HG03097 (cell line): ENCODE data around the gene MYH9.

Experiments used
- ATAC-seq: cut with Tn5 transposase; IDR thresholded peaks from one replicate; pipeline ENCODE4 v1.9.1; 2021; ENCODE audit not compliant: unreplicated experiment, low FRiP score

The MYH9 gene

DNA sequence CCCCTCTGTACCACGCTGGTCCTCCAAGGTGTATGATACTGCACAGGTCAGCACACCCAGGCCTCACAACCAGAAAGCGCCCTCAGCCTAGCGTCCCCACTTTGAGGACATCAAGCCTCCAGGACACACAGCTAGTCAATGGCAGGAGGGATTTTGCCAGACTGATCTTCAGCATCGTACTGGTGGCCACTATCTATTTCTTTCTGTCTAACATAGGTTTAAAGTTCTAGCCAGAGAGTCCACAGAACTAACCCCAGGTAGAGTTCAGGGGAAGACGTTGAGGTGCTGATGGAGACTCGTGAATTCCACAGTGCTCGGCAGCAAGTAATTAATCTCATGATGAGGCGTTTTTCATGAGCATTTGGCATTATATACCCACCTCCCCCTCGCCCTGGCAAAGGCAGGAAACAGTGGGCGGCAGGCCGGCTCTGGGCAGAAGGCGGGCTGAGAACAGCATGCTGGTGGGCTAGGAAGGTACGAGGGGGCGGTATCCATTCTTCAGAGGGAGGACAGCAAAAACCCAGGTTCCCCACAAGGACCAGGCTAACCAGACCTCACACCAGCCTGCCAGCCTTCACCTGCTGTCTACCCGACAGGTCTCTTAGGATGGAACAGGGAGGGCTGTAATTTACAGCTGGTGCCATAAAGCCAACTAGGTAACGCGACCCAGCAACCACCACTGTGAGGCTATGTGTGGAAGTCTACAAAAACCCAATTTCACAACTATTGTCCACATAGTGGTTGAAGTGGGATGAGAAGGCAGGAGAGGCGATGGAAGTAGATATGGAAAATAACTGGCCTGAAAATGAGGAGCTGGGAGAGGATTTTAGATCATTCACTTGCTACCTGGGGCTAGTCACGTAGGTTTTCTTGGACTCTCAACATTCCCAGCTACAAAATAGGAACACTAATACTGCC lies 18.5 kb downstream of the MYH9 start:
- no peak for ATAC-seq

DNA sequence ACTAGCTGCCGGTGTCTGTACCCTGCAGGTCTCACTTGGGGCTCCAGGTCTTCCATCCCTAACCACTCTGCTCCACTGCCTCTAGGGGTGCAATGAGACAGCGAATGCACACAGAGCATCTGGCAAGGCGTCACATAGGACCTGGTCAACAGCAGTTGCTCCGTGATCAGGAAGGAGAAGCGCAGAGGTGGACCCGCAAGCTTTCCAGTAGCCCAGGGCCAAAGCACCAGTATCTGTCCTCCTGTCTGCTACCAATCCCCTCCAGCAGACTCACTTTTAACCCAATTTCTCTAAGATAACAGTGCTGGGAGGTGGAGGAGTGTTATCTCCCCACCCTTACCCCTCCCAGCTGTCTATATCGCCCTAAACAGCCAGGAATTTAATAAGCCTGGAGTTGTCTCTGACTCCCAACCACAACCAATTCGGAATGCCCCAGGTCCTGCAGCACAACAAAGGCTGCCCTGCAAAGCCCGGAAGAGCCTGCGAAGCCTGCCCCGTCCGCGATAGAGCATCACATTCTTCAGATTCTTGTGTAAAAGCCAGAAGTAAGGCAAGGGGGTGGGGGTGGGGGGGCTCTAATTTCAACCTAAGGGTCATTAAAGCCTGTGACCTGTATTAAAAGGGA lies 19.3 kb downstream of the MYH9 start:
- no peak for ATAC-seq

DNA sequence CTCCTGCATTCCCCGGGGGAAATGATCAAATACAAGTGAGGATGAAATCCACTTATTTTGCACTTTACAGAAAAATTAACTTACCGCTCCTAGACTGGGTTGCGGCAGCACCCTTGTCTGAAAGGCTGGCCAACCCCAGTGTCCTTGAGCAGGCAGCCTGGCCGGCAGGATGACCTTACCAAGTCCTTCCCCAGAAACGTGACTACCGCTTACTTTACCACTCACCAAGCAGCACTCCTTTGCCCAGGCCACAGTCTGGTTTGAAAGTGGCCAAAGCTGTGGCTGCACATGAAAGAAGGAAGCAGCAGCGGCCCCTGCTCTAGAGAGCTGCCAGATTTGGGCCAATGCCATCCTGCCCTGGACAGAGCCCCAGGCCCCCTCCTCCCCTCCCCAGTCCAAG lies 20.3 kb downstream of the MYH9 start:
- no peak for ATAC-seq

DNA sequence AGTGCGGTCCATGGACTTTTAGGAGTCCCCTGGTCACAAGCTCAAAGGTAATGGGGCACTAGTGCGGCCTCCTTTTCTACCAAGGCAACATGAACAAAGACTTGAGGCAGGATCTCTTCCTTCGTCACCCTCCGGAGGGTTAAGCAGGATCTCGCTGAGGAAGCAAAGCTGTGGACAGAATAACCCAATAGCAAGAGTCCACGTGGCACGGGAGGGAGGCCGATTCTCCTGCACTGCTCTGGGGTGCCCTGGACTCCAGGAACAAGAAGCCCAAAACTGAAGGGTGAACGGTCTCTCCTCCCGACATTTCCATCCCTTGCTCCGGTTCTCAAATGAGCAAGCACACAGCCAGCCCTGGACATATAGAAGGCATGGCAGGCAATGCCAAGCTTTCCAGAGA lies 20.7 kb downstream of the MYH9 start:
- no peak for ATAC-seq

DNA sequence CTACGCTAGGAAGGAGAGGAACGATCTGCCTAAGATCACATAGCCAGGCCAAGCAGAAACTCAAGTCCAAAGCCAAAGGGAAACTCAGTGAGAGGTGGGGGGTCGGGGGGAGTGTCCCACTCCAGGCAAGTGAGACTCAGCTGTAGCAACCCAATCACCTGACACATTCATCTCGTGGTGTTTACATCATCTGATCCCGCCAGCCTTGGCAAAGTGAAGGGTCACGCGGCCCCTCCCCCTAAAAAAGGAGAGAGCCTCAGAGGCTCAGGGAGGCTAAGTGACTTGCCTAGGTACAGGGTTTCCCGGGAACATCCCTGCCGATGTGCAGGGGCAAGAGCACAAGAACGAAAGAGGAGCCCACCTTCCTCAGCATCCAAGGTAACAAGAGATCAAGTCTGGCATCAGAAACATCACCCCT lies 21.5 kb downstream of the MYH9 start:
- no peak for ATAC-seq

DNA sequence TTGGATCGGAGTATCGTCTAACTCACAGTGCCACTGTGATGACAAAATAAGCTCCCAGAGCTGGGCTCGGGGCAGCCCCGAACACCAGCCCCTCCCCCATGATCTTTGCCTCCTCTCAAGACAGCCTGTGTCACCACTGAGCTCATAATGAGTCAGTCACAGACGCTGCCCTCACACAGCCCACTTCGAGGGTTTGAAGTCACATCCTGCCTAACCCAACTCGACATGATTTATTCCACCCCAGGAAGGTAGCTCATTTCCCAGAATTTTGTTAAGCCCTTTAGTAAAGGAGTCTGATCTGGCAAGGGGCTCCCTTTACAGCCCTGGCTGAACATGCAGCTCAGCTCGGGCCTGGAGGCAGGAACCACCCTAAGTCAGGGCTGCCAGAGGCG lies 22.8 kb downstream of the MYH9 start:
- no peak for ATAC-seq

DNA sequence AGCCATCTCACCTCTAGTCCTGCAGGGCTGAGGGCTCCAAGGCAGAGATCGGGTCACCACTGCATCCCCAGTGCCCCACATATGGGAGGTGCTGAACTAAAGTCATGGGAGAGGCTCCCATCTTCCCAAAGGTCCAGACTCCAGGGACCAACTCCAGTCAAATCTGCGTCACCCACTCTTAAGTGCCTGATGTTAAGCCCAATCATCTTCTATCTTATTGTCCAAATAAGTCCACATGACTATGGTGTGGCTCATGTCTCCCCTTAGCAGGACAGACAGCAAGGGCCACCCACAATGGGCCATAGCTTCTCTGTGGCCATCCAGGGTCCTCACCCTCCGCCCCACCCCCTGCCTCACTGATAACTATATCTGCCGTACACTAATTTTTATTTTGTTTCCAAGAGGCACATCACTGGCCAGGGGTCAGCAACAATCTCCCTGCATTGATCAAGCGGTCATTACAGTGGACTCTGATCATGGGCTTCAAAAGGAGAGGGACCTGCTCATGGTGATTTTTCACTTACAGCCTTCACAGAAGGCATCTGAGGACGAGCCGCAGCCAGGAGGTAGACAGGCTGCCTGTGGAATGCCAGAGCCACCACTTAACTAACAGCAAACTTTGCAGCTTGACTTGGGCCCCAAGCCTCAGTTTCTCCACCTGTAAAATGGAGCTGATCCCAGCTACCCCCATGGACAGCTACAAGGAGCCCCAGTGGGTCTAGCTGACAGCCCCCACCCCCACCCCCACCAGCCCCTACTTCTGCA lies 23.3 kb downstream of the MYH9 start:
- ATAC-seq: no peak

DNA sequence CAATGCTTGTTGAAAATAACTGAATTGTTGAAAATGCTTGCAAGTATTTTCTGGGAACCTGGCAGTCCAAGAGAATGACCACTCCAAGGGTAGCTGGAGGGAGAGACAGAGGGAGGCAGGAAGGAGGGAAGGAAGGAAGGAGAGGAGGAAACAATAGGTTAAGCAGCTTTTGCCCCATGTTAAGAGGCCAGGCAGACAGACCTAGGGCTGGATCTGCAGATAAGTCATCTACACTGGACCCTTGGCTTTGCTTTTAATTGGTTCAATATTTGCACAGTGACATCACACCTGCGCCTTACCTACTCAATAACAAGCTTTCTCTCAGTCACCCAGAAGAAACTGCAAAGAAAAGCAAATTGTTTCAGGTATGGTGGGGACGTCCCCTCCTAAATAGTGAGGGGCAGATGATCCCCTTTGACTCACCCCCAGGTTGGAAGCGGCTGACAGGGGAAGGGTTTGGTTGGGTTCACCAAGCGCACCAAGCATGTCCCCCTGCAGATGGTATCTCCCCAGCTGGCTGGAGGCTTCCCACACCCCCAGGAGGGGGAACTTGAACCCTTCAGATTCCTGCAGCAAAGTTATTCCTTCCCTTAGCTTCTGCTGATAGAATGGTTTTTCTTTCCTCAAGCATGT lies 24.3 kb downstream of the MYH9 start:
- no peak for ATAC-seq

DNA sequence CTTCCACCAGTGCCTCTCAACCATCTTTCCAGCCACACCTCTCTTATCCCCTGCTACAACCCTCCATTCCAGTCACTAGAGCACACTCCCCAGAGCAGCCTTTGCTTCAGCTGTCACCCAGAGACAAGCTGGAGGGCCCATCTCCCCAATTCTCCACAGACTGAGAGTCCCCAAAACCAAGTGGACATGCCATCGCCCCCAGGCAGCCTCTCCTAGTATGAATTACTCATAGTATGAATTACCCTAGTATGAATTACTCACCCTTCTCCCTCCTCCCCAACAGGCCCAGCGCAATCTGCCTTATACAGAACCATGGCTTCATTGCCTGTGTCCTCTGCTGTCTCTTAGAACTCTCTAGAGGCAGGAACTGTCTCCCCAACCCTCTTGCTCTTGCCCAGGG lies 24.8 kb downstream of the MYH9 start:
- no peak for ATAC-seq

DNA sequence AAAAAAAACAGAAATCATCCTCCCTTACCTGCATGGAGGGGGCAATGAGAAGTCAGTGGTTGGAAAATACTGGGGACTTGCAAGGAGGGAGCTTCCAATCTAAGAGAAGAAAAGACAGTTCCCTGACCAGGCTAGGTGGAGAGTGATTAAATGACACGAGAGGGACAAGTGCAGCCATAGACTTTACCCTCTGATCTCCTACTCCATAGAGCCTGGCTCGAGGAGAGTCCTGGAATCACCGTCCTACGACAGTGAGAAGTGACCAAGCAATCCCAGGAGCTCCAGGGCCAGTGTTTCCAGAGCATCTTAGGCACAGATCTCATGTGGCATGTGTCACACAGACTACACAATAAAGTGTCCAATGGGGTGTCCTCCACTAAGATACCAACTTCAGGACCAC lies 25.7 kb downstream of the MYH9 start:
- ATAC-seq: no peak

DNA sequence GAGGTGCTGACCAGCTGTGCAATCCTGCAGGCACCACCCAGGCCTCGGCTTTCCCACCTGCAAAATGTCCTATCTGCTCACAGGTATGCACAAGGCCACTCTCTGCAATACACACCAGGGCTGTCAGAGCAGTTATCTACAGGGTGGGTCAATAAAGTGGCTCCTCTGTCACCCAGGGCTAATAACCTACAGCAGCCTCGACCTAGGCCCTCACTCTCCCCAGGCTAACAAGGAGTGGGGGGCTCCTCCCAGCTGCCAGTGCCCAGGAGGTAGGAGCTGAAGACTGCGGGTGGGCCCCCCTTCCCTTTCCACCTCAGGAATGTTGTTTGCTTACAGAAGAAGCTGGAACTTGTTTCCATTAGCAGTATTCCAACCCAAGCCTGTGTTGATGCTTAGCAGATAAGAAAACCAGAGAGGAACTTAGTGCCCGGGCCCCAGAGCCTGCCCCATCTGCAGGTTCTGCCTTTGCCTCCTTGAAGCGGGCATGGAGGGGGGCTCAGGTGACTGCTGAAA lies 26.8 kb downstream of the MYH9 start:
- no peak for ATAC-seq

DNA sequence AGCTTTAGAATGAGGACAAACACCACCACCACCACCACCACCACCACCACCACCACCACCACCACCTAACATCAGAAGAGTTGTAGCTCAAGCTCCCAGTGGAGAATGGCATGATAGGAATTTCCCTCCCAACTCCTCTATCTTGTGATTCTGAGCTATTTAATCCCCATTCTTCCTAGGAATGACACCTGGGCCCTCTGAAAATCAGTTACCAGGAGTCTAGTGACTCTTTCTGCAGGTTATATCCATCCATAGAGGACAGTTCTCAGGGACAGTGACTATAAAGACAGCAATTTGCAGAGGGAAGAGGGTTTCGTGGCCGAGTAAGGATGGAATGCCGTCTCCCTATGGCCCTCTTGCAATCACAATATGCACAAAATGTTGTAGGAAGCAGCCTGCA lies 27.8 kb downstream of the MYH9 start:
- ATAC-seq: no peak

DNA sequence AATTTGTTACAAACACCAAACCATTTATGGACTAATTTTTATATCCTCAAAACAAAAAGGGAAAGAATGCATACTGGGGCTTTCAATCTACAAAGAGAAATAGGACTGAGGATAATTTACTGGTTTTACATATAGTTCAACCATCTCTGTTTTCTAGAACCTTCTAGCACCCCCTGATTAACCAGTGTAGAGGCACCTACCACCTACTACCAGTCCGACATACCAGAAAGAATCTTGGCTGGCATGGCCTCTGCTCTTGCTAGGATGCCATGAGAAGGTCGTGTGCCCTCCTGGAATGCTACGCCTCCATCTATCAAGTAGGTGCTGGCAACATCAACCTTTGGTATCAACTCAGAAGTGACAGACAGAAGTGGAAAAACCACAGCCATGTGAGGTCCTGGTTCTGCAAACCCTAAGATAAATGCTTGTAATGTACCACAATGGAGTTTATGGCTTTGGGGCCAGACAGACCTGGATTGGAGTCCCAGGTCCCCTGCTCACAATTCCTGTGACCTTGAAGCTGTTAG lies 28.2 kb downstream of the MYH9 start:
- no peak for ATAC-seq

DNA sequence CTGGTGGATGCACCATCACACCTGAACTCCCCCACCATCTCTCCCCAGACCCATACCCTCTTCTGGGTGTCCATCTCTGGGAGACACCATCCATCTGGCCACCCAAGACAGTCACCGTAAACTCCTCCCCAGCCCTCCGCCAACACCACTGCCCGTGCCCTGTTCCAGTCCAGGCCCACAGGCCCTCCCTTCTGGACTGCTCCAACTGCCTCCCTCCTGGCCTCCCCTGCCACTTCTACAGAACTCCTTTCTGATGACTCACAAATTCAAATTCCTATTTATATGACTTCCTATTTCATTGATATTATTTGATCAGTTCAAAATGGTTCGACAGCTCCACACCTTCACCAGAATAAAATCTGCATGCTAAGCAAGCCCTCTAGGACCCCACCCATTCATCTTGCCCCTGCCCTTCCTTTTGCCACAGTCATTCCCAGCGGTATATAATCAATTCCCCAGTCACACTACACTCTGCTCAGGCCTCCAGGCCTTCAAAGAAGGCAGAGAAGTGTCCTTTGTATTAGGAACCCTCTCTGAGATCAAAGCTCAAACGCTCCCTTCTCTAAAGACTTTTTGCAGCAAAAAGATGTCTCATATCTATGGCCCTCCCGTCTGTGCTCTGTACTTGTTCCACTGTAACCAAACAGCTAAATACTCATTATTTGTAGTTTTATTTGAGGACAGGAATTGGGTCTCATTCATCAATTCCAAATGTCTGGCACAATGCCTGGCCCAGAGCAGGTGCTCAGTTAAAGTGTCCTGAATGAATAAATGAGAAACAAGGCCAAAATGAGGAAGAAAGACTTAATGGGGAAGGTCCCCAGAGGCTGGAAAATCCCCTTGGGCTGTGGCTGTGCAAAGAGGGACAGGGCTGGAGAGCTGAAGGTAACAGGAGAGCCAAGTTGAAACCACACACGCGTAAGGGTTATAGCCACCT lies 29.0 kb downstream of the MYH9 start:
- ATAC-seq: peak; percentile 48

DNA sequence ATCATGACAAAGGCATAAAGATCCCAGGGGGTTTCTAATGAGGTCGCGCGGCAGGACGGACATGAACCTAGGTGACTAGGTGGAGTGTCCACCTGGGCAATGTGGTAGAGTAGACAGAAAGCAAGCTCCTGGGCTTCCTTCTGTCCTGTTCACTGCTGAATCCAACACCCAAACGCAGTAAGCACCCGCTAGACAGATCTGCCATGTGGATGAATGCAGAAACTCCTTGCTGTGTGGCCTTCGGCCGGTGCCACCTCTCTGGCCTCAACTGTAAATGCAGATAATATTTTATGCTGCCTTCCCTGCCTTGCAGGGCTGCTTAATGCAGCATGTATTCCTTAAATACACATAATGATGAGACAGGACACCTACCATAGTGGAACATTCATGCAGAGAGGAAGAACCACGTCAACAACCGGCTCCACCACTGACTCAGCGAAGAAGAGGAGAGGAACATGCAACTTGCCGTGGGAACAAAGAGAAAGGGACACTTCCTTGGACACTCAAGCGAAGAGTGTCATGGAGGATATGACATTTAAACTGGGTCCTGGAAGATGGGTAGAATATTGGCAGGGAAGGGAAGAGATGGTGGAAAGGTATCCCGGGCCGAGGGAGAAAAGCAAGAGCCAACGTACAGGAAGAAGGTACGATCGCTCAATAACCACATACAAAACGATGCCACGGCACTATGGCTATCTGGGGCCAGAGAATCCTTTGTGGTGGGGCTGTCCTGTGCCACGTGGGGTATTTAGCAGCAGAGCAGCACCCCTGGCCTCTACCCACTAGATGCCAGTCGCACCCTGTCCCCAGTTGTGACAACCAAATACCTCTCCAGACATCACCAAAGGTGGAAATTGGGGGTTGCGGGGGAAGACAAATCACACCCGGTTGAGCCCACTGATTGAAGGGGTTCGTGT lies 30.8 kb downstream of the MYH9 start:
- no peak for ATAC-seq

DNA sequence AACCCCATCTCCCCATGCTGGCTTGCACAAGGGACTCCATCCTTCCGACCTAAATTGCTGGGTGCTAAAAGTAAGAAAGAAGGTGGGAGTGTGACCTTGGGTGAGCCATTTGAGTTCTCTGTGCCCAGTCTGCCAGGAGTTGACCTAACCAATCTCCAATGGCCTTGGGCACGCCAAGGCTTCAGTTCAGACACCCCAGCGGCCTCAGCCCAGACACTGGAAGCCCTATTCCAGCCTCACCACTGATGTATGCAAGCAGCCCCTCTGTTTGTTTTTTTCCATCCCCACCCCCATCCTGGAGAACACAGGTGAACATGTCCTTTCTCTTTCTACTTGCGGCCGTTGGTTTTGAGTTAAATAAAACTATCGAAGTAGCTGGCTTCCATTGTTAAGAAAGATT lies 31.9 kb downstream of the MYH9 start:
- ATAC-seq: no peak

DNA sequence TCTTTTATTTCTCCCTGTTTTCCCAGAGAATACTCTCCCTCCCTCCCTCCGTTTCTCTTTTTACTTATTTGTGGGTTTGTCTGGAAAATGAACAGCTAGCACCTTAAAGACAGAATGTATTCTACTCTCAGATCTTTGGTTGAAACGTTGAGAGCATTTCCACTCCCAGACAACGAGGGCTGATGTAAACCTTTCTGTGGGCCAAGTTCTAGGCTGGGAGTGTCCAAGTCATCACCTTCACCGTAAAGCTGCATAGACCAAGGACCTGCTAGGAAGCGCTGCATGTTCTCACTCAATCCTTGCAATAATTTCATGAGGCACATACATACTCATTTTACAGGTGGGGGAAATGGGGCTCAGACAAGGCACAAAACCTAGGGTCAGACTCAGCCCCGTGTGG lies 32.4 kb downstream of the MYH9 start:
- no peak for ATAC-seq

DNA sequence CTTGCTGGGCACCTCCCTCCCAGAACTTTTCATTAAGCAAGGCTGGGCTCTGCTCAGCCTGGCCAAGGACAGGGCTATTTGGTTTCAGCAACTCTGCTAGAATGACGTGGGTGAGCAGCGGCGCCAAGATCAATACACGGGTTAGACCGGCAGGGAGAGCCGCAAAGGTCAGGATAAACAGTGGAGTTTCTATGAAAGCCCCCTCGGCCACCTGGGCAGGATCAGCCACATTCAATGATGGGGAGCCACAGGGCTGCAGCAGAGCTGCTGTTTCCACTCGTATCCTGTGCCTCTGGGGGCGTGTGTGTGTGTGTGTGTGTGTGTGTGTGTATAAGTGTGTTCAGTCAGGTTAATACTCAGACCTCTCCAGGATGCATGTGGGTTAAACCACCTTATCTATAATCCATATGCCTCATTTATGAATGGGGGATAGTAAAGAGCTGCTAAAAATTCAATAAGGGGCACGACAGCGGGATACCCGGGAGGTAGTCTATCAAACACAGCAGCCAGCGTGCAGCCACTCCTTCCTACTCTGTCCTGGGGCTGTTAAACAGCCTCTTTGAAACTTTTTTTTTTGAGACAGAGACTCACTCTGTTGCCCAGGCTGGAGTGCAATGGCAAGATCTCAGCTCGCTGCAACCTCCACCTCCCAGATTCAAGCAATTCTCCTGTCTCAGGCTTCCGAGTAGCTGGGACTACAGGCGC lies 34.8 kb downstream of the MYH9 start:
- no peak for ATAC-seq
